ENCODE data around the gene CDC42BPA.
A peak's percentile ranks its signal among the peaks of the same experiment; 100 is the strongest.
"Not testable (repeated sequence)": the region's sequence is repeated elsewhere in the genome, so short reads cannot be mapped to it uniquely, and the experiment has no call there.

The CDC42BPA gene

GRCh38 chr1:227357927-227358302 lies 39.6 kb upstream of the CDC42BPA start:
- no peak for TF ChIP-seq CTCF (conservative IDR thresholded peaks at IDR 0.05; ENCODE audit: low read depth, low read length)
- H3K4me3 ChIP-seq (ENCODE audit: low read length), result no peak overlapping the region

GRCh38 chr1:227357171-227357926 lies 39.1 kb upstream of the CDC42BPA start:
- no peak for TF ChIP-seq CTCF (conservative IDR thresholded peaks at IDR 0.05; ENCODE audit: low read depth, low read length)
- peak; percentile 31 for DNase-seq (ENCODE audit: low read depth)
- H3K4me3 ChIP-seq (ENCODE audit: low read length), result no peak overlapping the region

More at GRCh38 chr1:227357927-227358302, 39.6 kb upstream of the CDC42BPA start:
- no peak for DNase-seq (ENCODE audit: low read depth)

- no peak overlapping the region for H3K4me3 ChIP-seq (ENCODE audit: low read length)
- TF ChIP-seq CTCF (conservative IDR thresholded peaks at IDR 0.05; ENCODE audit: low read depth, low read length), result no peak
- DNase-seq (ENCODE audit: low read depth), result no peak
Observed at GRCh38 chr1:227356620-227357146, 38.4 kb upstream of the CDC42BPA start.

GRCh38 chr1:227355542-227356245 lies 37.4 kb upstream of the CDC42BPA start:
- no peak for TF ChIP-seq CTCF (conservative IDR thresholded peaks at IDR 0.05; ENCODE audit: low read depth, low read length)
- DNase-seq (ENCODE audit: low read depth), result no peak
- no peak overlapping the region for H3K4me3 ChIP-seq (ENCODE audit: low read length)

- no peak overlapping the region for H3K4me3 ChIP-seq (ENCODE audit: low read length)
- no peak for TF ChIP-seq CTCF (conservative IDR thresholded peaks at IDR 0.05; ENCODE audit: low read depth, low read length)
- DNase-seq (ENCODE audit: low read depth), result no peak
Observed at GRCh38 chr1:227353186-227353585, 34.9 kb upstream of the CDC42BPA start.

- not testable (repeated sequence) for DNase-seq (ENCODE audit: low read depth)
Observed at GRCh38 chr1:227352164-227352563, 33.9 kb upstream of the CDC42BPA start.

GRCh38 chr1:227351443-227351842 lies 33.2 kb upstream of the CDC42BPA start:
- TF ChIP-seq CTCF (conservative IDR thresholded peaks at IDR 0.05; ENCODE audit: low read depth, low read length), result no peak
- no peak for DNase-seq (ENCODE audit: low read depth)
- H3K4me3 ChIP-seq (ENCODE audit: low read length), result no peak overlapping the region

More at GRCh38 chr1:227352164-227352563, 33.9 kb upstream of the CDC42BPA start:
- H3K4me3 ChIP-seq (ENCODE audit: low read length), result not testable (repeated sequence)

Measured in retinal pigment epithelial cell (primary cell).